ENCODE results near the gene CUL1.
"Not testable (repeated sequence)": the region's sequence is repeated elsewhere in the genome, so short reads cannot be mapped to it uniquely, and the experiment has no call there.

Gene CUL1

GRCh38 chr7:148699782-148700629, 1.3 kb downstream of the CUL1 start:
- peak in 1 of 2 experiments; percentile 42 for DNase-seq (ENCODE audit: low read depth in 1 of 2, low spot score in 1 of 2)
- in situ Hi-C loops (cut with HindIII; ENCODE audit: low pct_unique_long_range_greater_than_20kb, low sequenced_read_pairs): no loop called here
- TF ChIP-seq JUND (IDR thresholded peaks at IDR 0.05; ENCODE audit: low read depth): no peak

- no peak for DNase-seq (ENCODE audit: low read depth in 1 of 2, low spot score in 1 of 2)
- no peak for TF ChIP-seq JUND (IDR thresholded peaks at IDR 0.05; ENCODE audit: low read depth)
- in situ Hi-C loops (cut with HindIII; ENCODE audit: low pct_unique_long_range_greater_than_20kb, low sequenced_read_pairs): no loop called here
Measured at GRCh38 chr7:148700661-148701064, 2.0 kb downstream of the CUL1 start.

- no peak for TF ChIP-seq JUND (IDR thresholded peaks at IDR 0.05; ENCODE audit: low read depth)
- in situ Hi-C loops (cut with HindIII; ENCODE audit: low pct_unique_long_range_greater_than_20kb, low sequenced_read_pairs): no loop called here
- no peak for DNase-seq (ENCODE audit: low read depth in 1 of 2, low spot score in 1 of 2)
Measured at GRCh38 chr7:148701414-148701813, 2.7 kb downstream of the CUL1 start.

DNA sequence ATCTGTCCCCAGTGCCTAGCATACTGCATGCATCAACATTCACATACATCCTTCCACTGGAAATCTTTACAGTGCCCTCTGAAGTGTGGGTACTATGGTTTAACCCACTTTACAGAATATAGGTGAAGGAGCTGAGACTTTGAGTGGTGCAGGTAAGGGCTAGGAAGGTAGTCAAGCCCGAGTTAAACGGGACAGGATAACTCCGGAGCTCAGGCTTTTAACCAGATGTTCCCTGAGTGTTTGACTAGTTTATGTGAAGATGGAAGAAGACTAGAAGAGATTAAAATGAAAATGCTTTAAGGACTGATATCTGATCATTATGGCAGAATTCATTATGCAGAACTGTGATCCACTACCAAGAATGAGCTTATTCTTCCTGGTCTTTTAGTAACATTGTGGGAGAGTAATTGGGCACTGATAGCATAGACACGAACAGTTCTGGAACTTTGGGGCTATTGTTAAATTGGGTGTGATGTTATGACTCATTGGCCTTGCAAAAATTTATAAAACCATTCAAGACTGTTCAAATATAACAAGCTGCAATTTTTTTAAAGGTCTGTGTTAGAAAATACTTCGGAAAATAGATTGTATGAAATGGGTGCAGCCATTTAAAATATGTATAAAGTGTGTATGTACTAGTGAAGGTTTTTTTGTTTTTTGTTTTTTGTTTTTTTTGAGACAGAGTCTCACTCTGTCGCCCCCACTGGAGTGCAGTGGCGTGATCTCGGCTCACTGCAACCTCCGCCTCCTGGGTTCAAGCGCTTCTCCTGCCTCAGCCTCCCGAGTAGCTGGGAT, 4.4 kb downstream of the CUL1 start:
- no peak for TF ChIP-seq JUND (IDR thresholded peaks at IDR 0.05; ENCODE audit: low read depth)
- in situ Hi-C loops (cut with HindIII; ENCODE audit: low pct_unique_long_range_greater_than_20kb, low sequenced_read_pairs): no loop called here
- no peak for DNase-seq (ENCODE audit: low read depth in 1 of 2, low spot score in 1 of 2)

- in situ Hi-C loops (cut with HindIII; ENCODE audit: low pct_unique_long_range_greater_than_20kb, low sequenced_read_pairs); DNase-seq (ENCODE audit: low read depth in 1 of 2, low spot score in 1 of 2): not testable (repeated sequence)
Measured at GRCh38 chr7:148703671-148703962, 4.9 kb downstream of the CUL1 start.

DNA sequence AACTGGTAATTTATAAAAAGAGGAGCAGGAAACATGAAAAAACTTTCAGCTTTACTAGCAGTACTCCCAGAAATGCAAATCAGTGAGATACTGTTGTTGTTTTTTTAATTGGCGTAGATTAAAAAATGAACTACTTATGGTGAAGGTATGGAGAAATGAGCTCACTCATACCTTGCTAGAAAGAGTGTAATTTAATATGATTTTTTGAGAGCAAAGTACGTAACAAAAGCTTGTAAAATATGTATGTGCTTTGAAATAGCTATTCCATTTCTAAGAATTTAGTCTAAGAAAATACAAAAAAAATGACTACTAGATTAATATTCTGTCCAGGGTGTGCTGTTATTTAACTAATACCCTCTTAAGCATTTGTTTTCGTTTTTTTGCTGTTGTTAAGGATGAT, 5.5 kb downstream of the CUL1 start:
- in situ Hi-C loops (cut with HindIII; ENCODE audit: low pct_unique_long_range_greater_than_20kb, low sequenced_read_pairs): no loop called here
- no peak for DNase-seq (ENCODE audit: low read depth in 1 of 2, low spot score in 1 of 2)
- no peak for TF ChIP-seq JUND (IDR thresholded peaks at IDR 0.05; ENCODE audit: low read depth)

DNA sequence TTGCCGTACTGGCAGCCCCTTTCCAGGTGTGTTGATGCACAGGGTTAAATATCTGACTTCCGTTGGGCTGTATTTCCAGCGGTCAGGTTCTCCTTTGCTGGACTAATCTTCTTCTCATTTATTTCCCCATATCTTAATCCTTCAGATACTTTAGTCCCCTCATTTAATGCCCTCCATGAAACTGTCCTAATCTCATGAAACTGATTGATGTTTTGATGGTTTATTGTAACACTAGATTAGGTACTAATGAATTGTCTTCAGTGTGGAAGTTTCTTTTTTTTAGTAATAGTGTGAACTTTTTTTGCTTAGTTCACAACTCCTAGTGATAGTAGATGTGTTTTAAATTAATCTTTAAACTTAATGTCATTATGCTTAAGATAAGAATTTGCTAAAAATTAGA, 6.3 kb downstream of the CUL1 start:
- no peak for DNase-seq (ENCODE audit: low read depth in 1 of 2, low spot score in 1 of 2)
- TF ChIP-seq JUND (IDR thresholded peaks at IDR 0.05; ENCODE audit: low read depth): no peak
- in situ Hi-C loops (cut with HindIII; ENCODE audit: low pct_unique_long_range_greater_than_20kb, low sequenced_read_pairs): no loop called here

- TF ChIP-seq JUND (IDR thresholded peaks at IDR 0.05; ENCODE audit: low read depth): no peak
- in situ Hi-C loops (cut with HindIII; ENCODE audit: low pct_unique_long_range_greater_than_20kb, low sequenced_read_pairs): no loop called here
- no peak for DNase-seq (ENCODE audit: low read depth in 1 of 2, low spot score in 1 of 2)
Measured at GRCh38 chr7:148706368-148706767, 7.7 kb downstream of the CUL1 start.

GRCh38 chr7:148708026-148708885, 9.6 kb downstream of the CUL1 start:
- TF ChIP-seq JUND (IDR thresholded peaks at IDR 0.05; ENCODE audit: low read depth): no peak
- in situ Hi-C loops (cut with HindIII; ENCODE audit: low pct_unique_long_range_greater_than_20kb, low sequenced_read_pairs): no loop called here
- no peak for DNase-seq (ENCODE audit: low read depth in 1 of 2, low spot score in 1 of 2)

- no peak for TF ChIP-seq JUND (IDR thresholded peaks at IDR 0.05; ENCODE audit: low read depth)
- DNase-seq (ENCODE audit: low read depth in 1 of 2, low spot score in 1 of 2): no peak
- in situ Hi-C loops (cut with HindIII; ENCODE audit: low pct_unique_long_range_greater_than_20kb, low sequenced_read_pairs): no loop called here
Measured at GRCh38 chr7:148709014-148709413, 10.3 kb downstream of the CUL1 start.

- DNase-seq (ENCODE audit: low read depth in 1 of 2, low spot score in 1 of 2); in situ Hi-C loops (cut with HindIII; ENCODE audit: low pct_unique_long_range_greater_than_20kb, low sequenced_read_pairs): not testable (repeated sequence)
Measured at GRCh38 chr7:148710426-148710825, 11.7 kb downstream of the CUL1 start.

DNA sequence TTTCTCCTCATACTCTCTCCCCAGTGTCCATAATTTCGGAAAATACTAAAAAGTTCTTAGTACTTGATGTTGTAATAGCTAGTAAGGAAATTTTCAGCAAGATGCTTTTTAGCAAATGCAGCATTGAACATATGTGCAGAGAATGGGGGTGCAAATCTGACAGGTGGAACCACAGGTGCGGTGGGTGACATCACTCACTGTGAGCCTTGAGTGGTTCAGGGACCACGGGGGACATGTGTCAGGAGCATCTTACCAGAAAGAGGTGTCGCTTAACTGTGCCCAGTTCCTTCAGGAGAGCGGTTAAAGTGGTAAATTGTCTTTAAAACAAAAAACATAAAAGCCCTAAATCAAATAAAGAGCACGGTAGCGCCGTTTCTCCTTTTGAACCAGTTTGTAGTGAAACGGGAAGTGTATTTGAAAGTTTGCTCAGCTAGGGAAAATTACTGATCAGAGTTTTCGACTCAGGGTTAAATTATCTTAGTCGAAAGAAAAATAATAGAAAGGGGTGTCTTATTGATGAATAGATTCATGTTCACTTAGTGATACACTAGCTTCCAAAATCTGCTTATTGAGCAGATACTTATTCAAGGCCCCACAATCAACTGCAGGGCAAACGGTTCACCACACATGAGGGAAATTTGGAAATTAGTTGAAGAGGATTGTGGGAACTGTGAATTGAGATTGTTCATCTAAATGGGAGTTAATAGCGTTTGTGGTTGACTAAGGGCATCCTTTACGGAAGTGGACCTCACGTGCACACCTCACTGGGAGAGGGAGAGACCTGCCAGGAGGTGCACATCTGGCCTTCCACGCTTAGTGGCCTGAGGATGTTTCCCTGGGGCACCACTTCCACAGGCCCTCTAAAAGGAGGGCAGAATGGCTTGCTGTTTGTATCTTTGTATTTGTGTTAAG, 12.7 kb downstream of the CUL1 start:
- TF ChIP-seq JUND (IDR thresholded peaks at IDR 0.05; ENCODE audit: low read depth): no peak
- DNase-seq (ENCODE audit: low read depth in 1 of 2, low spot score in 1 of 2): no peak
- in situ Hi-C loops (cut with HindIII; ENCODE audit: low pct_unique_long_range_greater_than_20kb, low sequenced_read_pairs): no loop called here

Measured in T47D (cell line).